CD4-positive, alpha-beta T cell treated with Interleukin-1 beta for 1 hour (primary cell): ENCODE data around the gene SLC7A14.

Source experiments
- DNase-seq, 2 donors: peaks; one replicate each; pipeline ENCODE4 v3.0.0-alpha.2; 2020 to 2022

The SLC7A14 gene

GRCh38 chr3:170421758-170422157, 164.1 kb downstream of the SLC7A14 start:
- DNase-seq = no peak

DNA sequence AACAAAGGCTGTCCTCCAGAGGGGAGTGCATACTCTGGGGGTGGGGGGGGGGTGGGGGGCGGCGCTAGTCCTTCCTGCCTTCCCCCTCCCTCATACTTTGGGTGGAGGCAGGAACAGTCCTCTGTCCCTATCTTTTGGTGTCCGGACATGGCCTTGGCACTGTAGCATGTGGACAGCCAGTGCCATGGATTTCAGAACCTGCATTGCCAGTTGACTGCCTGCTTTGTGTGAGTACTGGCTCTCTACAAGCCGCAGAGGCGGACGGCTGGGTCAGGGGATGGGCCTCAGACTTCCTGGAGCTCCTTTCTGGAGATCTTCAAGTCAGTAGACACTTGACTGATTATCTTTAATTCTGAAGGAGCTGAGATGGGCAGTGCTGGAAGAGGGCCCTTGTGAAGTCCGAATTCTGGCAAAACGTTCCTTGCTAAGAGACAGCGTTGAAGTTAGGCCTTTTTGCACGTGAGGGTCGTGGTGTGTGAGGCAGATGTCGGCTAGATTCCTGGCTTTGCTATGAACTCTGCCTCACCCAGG, 164.7 kb downstream of the SLC7A14 start:
- no peak for DNase-seq

DNA sequence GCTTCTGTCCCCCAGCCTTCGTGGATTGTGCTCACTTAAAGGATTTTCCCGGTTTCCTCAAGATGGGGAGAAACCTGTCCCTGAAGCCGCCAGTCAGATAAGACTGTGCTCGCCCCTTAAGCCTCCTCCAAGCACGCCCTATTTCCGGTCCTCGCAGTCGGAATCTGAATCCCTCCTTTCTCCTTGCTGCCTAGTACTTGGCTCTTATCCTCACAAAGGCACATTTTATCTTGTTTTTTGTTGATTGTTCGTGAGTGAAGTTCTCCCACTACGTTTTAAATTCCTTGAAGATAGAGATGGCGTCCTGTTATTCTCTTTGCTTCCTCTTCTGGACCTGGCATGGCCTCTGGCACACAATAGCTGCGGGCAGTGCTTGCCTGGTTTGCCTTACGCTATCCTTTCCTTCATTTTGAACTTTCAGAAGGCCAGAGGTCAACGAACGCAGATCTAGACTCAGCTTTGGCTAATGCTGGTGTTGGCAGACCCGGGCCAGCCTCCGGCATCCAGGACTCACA, 165.5 kb downstream of the SLC7A14 start:
- DNase-seq = no peak

DNA sequence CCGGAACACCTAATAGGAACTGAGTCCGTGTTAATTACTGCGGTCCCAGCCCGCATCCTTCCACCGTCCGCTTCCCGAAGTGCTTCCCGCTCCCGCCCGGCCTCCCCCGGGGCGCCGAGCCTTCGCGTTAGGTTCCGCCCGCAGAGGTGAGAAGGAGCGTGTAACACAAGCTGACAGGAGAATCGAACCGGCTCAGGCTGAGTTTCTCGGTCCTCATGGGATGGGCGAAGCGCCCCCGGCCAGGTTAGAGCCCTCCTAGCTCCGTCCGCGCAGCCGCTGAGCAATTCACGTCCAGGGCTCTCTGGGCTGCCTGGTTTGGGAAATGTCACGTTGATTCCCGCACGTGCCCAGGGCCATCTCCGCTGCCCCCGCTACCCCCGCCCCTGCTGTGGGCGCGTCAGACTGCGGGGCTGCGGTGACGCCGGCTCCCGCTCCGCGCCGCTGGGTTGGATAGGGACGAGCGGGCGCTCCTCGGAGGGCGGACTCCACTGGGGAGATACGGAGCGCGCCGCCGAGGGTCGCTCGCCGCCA, 166.3 kb downstream of the SLC7A14 start:
- no peak for DNase-seq

DNA sequence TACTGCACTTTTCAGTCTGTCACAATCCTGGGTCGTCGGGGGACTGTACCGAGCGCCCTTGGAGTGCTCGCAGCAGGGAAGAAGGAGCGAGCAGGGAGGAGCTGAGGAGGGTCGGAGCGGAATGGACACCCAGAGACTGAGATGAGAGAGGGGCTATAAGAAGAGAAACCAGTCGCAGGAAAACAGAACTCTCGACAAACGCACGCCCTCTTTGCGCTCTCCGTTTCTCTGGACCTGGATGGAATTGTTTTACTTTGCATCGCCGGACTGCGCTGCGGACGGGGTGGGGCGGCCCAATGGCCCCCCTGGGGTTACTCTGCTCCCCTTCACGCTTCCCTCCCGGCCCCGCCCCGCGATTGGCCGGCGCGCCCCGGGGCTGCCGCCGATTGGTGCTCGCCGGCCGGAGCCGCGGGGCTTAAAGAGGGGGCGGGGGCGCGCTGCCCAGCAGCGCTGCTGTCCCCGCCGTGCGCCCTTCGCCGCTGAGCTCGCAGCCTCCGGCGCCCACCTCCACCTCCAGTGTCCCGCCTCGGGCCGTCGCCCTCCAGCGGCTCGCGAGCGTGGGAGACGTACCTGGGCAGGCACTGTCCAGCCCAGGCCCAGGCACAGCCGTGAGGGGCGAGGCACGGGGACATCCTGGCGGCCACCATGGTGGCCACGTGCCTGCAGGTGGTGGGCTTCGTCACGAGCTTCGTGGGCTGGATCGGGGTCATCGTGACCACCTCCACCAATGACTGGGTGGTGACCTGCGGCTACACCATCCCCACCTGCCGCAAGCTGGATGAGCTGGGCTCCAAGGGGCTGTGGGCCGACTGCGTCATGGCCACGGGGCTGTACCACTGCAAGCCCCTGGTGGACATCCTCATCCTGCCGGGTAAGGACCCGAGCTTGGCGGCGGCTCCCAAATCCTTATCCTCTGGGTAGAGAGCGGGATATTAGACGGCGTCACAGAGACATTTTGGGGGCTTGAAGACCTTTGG, 167.2 kb downstream of the SLC7A14 start, which contains the start of gene CLDN11:
TSS of gene CLDN11 (plus strand) at position 447 of the 977 bp plus-strand sequence. CDS start at position 646, 199 bp downstream.
- no peak for DNase-seq

DNA sequence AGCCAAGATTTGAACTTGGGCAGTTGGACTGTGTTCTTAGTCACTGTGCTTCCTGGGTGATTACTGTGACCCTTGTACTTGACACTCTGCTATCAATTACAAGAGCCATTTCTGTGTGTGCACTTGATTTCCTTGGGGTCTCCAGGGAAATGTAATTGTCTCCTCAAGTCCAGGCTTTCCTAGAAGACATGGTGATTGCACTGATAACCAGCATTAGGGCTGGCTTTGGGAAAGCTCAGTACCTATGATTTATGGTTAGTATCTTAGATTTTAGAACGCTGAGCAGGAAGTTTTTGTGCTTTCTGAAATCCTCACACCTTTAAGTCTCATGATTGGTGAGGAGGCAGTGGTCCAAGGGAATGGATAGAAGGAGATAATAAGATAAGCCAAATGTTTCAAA, 168.8 kb downstream of the SLC7A14 start:
- no peak for DNase-seq

- DNase-seq = peak; percentile 28 to 53
Measured at GRCh38 chr3:170414202-170414663, 171.6 kb downstream of the SLC7A14 start.

DNA sequence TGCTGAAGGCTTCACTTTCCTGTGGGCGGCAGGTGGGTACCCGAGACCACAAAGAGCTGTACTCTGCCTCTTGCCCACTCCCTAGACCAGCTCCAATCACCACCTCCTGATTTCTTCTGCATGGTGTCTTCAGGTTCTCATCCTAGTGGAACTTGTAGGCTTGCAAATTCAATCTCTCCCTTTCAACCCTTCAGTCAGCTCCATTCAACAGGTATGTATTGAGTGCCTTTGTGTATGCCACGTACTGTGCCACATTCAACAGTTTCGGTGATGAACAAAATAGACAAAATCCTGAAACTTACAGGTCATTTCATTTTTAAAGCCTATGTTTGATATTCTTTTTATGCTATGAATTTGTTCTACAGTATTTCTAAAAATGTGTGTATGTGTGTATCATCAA, 172.6 kb downstream of the SLC7A14 start:
- no peak for DNase-seq

GRCh38 chr3:170410428-170411029, 175.3 kb downstream of the SLC7A14 start:
- no peak for DNase-seq
